Parathyroid adenoma (tissue), 2 donors: ENCODE measurements around the gene TMBIM1.

Experiments
- H2AFZ ChIP-seq: fragments of 300-600 bp; sonication (generic); one replicate; pipeline ENCODE4 v1.7.0; 2017; ENCODE audit warnings: antibody characterized with exemption, mild to moderate bottlenecking
- H3K27ac ChIP-seq: fragments of 300-600 bp; sonication (generic); one replicate; pipeline ENCODE4 v1.7.0; 2017
- H3K27me3 ChIP-seq: fragments of 300-600 bp; sonication (generic); one replicate; pipeline ENCODE4 v1.7.0; 2017; ENCODE audit warnings: low read length; ENCODE audit not compliant: control insufficient read depth, insufficient read depth
- H3K36me3 ChIP-seq: fragments of 300-600 bp; sonication (generic); one replicate; pipeline ENCODE4 v1.7.0; 2017; ENCODE audit warnings: low read length; ENCODE audit not compliant: control insufficient read depth, insufficient read depth
- H3K4me1 ChIP-seq: fragments of 300-600 bp; sonication (generic); one replicate; pipeline ENCODE4 v1.7.0; 2017; ENCODE audit warnings: control low read depth
- H3K4me2 ChIP-seq: fragments of 300-600 bp; sonication (generic); one replicate; pipeline ENCODE4 v1.7.0; 2017; ENCODE audit warnings: low read length
- H3K4me3 ChIP-seq: fragments of 300-600 bp; sonication (generic); one replicate; pipeline ENCODE4 v1.7.0; 2017; ENCODE audit warnings: low read depth, low read length
- H3K79me2 ChIP-seq: fragments of 300-600 bp; sonication (generic); one replicate; pipeline ENCODE4 v1.7.0; 2017; ENCODE audit warnings: control low read depth
- H3K9ac ChIP-seq: fragments of 300-600 bp; sonication (generic); one replicate; pipeline ENCODE4 v1.7.0; 2017; ENCODE audit warnings: mild to moderate bottlenecking
- H3K9me3 ChIP-seq: fragments of 300-600 bp; sonication (generic); one replicate; pipeline ENCODE4 v1.7.0; 2017; ENCODE audit warnings: low read length; ENCODE audit not compliant: control insufficient read depth
- CTCF ChIP-seq: fragments of 300-600 bp; sonication (generic); IDR thresholded peaks from one replicate; pipeline ENCODE4 v1.7.0; 2017; ENCODE audit warnings: antibody characterized with exemption, mild to moderate bottlenecking
- donor health status: primary hyperparathyroidism.

TMBIM1 gene

GRCh38 chr2:218332920-218333645, 40.8 kb upstream of the TMBIM1 start:
- H3K9ac ChIP-seq, result no peak overlapping the region
- H3K4me3 ChIP-seq, result no peak overlapping the region
- H3K27me3 ChIP-seq, result no peaks in the 10 kb centered on the region
- H3K79me2 ChIP-seq, result peaks cover 2% of the 10 kb centered on the region
- no peak overlapping the region for H2AFZ ChIP-seq
- no peaks in the 10 kb centered on the region for H3K36me3 ChIP-seq
- H3K9me3 ChIP-seq, result no peaks in the 10 kb centered on the region
- TF ChIP-seq CTCF, result no peak
- H3K4me1 ChIP-seq, result no peaks in the 10 kb centered on the region
- no peak overlapping the region for H3K27ac ChIP-seq
- H3K4me2 ChIP-seq, result no peak overlapping the region

- no peak overlapping the region for H3K4me2 ChIP-seq
- no peak overlapping the region for H3K27ac ChIP-seq
- H3K9me3 ChIP-seq, result no peaks in the 10 kb centered on the region
- H3K27me3 ChIP-seq, result no peaks in the 10 kb centered on the region
- H3K9ac ChIP-seq, result no peak overlapping the region
- peaks cover 2% of the 10 kb centered on the region for H3K79me2 ChIP-seq
- TF ChIP-seq CTCF, result no peak
- H2AFZ ChIP-seq, result no peak overlapping the region
- H3K36me3 ChIP-seq, result no peaks in the 10 kb centered on the region
- no peaks in the 10 kb centered on the region for H3K4me1 ChIP-seq
- H3K4me3 ChIP-seq, result no peak overlapping the region
Measured at GRCh38 chr2:218332288-218332687, 40.0 kb upstream of the TMBIM1 start.

DNA sequence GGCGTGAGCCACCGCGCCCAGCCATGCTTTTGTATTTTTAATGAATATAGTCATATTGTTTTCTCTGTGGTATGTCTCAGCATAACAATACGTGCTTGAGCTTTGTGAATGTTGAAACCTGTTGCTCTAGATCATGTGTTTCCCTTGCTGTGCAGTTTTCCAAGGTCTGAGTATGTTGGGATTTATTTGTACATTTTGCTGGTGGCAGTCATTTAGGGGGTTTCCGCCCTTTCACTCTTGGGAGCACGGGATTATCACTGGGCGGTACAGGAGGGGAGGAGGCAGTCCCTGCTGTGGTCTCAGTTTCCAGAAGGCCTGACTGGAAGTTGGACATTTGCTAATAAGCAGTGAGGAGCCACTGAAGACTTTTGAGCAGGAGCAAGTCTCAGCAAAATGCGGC, 39.4 kb upstream of the TMBIM1 start:
- H3K4me3 ChIP-seq, result no peak overlapping the region
- no peaks in the 10 kb centered on the region for H3K27me3 ChIP-seq
- peaks cover 2% of the 10 kb centered on the region for H3K79me2 ChIP-seq
- H3K9me3 ChIP-seq, result no peaks in the 10 kb centered on the region
- no peaks in the 10 kb centered on the region for H3K4me1 ChIP-seq
- no peak overlapping the region for H3K4me2 ChIP-seq
- no peak overlapping the region for H2AFZ ChIP-seq
- H3K9ac ChIP-seq, result no peak overlapping the region
- H3K27ac ChIP-seq, result no peak overlapping the region
- TF ChIP-seq CTCF, result no peak
- H3K36me3 ChIP-seq, result no peaks in the 10 kb centered on the region

GRCh38 chr2:218329826-218330593, 37.7 kb upstream of the TMBIM1 start:
- H3K9ac ChIP-seq, result no peak overlapping the region
- no peak for TF ChIP-seq CTCF

More at GRCh38 chr2:218329826-218330593, 37.7 kb upstream of the TMBIM1 start:
- H3K27me3 ChIP-seq, result no peaks in the 10 kb centered on the region
- no peaks in the 10 kb centered on the region for H3K9me3 ChIP-seq
- H3K4me2 ChIP-seq, result no peak overlapping the region
- H3K79me2 ChIP-seq, result peaks cover 2% of the 10 kb centered on the region
- no peak overlapping the region for H3K4me3 ChIP-seq
- no peak overlapping the region for H3K27ac ChIP-seq
- H2AFZ ChIP-seq, result no peak overlapping the region
- no peaks in the 10 kb centered on the region for H3K4me1 ChIP-seq
- no peaks in the 10 kb centered on the region for H3K36me3 ChIP-seq
